NCI-H345 treated with DMSO at 0.1 percent for 48 hours (cell line): ENCODE results near the gene GLRX3.

Experiments
- DNase-seq: peaks from one replicate; lab custom pipeline; 2025; ENCODE audit not compliant: unreplicated experiment; lab: John Stamatoyannopoulos, UW

The GLRX3 gene

DNA sequence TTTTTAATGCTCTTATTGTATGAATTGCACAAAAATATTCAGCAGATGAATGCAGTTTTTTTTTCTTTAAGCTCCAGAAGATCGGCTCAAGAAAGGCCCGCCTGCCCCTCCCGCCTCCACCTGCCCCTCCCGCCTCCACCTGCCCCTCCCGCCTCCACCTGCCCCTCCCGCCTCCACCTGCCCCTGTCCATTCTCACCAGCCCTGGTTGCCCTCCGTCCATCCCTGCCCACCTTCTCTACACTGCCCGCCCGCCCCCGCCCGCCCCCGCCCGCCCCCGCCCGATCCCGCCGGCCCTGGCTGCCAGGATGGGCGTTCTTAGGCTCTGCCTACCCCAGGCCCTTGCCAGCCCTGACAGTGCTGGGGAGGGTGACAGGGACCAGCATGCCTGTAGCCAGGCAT, 67.4 kb downstream of the GLRX3 start:
- no peak for DNase-seq

DNA sequence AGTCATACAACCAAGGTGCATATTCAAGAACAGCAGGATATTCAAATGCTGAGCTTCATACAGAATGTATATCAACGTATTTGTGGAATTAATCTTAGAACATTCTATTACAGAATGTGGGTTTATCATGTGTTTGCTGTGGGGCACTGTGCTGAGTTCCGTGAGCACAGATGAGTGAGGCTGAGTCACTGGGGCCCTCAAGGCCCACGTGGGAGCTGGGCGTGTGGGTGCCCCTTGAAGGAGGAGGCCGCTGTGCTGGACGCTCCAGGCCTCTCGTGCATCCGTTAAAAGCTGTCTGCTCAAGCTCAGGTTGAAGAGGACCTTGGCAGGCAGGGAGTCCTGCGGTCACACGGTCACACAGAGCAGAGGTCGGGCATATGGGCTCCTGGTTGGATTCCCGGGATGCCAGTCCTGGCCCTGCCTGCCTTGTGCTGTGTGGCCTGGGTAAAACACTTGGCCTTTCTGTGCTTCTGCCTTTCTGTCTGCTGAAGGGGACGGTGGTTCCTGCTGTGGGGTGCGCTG, 70.1 kb downstream of the GLRX3 start:
- DNase-seq: no peak

DNA sequence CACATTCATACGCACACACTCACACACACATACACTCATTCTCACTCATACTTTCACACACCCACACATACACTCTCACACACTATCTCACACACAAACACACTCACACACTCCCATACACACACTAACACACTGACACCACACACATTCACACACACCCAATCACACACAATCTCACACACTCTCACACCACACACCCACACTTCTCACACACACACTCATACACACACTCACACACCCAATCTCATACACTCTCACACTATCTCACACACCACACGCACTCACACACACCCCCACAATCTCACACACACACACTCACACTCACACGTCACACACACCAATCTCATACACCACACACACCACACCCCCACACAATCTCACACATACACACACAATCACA, 71.0 kb downstream of the GLRX3 start:
- DNase-seq: no peak

DNA sequence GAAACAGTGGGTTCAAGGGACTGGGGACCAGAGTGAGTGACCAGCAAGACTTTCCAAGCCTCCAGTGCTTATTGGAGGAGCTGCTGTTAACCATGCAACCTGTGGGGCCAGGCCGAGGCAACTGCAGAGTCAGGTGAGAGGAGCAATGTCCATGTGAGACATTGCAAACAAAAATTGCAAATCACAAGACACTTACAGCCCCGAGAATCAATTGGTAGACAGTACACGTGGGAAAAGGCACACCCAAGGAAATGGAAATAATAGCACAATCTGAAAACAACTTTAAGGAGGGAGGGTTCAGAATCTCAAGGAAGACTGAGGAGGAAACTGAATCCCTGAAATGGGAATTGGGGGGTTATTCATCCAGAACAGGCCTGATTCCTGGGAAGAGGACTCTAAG, 72.6 kb downstream of the GLRX3 start:
- DNase-seq: no peak

DNA sequence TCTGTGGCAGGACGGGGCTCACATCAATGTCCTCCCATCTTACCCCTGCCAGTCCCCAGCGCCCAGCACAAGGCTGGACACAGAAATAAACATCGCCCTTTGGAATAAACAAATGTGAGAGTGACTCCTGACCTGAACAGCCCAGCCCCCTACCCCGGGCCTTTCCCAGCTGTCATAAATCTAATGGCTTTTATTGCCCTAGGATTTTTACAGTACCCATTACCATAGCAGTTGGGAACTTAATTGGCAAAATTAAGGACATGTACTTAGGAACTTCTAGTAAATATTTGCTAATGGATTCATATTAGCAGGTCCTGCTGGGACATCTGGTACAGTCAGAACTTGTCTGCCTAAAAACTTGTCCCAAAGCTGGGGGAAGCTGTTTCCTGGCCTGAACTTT, 76.6 kb downstream of the GLRX3 start:
- DNase-seq: no peak

DNA sequence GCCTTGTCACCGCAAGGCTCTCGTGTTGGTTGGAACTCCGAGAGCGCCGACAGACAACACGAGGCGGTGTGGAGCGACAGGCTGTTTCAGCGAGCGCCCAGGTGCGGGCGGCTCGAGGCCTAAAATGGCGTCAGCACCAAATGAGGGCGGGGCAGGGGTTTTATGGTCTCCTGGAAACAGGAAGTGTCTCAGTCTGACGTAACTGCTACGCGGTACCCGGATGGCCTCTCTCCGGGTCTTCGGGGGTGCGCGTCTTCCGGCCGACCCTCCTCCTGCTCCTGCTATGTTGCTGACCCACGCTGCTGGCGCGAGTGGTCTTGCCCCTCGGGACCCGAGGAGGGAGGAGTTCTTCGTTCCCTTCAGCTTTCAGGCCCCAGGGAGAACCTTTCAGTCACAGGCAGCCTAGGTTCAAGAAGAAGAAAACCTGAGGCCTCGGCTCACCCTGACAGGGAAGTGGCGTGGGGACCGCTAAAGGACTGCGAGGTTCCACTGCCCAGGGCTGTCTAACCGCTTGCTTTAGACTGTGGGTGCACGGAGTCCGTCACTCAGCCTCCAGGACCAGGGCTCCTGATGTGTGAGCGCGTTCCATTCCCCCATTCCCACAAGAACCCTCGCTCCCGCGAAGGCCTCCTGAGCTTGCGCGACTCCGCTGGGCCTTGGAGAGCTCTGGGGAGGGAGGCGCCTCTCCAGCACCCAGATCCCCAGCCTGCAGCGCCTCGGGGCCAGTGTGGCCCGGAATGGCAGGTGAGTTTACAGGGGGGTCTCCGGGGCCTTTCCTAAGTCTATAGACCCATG, 77.3 kb downstream of the GLRX3 start:
- DNase-seq: no peak

DNA sequence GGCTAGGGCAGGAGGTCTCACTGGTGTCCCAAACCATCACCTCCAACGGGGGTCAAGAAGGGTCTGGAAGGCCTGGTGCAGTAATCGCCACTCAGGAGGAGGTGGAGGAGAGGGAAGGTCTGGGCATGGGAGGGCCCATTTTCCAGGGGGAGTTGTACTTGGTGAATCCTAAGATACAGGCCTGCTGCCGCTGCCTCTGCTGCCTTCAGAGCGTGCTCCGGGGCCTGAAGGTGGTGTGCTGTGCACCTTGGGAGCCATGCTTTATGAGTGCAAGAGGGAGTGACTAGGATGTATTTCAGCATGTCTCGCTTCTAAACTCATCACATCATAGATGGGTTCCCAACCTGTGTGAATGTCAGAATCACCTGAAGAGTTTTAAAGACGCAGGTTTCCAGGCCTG, 78.2 kb downstream of the GLRX3 start:
- DNase-seq: no peak

DNA sequence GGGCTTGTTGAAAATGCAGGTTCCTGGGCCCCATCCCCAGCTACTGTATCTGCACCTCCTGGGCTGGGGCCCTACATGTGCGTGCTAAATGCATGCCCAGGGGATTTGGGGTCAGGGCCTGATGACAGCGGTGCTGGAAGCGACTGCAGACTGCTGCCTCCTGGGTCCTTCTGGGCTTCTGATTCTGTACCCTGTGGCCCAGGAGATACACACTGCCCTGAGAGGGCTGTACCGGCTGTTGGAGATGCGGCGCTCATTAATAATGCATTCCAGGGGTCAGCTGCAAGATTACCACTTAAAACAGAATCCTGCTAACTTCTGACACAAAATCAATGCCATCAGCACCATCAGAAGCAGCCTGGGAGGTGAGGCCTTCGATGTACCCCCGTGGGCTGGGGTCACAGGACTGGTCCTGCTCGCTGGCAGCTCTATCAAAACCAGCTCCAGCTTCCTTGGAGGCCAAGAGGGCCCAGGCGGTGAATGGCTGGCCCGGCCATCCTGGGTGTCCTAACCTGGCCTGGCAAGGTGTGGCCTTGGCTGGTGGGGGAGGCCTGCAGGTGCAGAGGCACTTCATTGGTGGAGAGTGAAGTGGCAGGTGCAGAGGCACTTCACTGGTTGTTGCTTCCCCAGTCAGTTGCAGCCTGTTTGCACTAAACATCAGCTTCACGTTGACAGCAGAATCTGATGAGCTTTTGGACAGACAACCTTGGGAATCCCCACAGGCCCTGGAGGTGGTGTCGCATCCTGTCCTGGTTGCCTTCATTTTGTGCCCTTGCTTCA, 79.2 kb downstream of the GLRX3 start:
- DNase-seq: no peak

DNA sequence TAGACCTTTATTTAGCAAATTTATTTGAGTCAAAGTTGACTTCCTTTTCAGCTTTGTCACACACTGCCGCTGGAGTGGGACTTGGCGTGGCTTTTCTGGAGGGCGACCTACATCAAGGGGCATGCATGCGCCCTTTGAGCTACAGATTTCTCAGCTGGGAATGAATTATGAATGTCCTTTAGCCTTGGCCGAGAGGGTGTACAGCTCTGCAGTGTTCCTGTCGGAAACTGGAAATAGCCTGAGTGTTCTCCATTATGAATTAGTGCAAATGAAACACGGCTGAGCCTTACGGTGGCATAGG, 79.7 kb downstream of the GLRX3 start:
- no peak for DNase-seq

DNA sequence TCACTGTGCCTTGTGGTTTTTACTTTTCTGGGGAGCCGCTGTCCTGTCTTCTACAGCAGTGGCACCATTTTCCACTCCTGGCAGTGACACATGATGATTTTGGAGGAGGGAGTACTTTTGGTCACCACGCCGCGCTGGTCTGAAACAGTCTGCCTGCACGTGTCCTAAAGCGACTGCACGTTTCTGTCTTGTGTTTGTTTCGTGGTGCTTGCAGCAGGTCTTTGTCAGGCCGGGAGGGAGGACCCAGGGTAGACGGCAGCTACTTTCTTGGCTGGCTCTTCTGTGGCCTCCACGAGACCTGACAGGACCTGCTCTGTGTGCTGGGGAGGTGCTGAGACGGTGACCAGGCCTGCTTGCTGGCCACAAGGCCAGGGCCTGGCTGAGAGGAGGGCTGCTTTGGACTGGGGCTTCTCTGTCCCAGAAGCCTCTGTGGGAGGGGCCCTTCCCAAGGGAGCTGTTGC, 82.0 kb downstream of the GLRX3 start:
- no peak for DNase-seq

DNA sequence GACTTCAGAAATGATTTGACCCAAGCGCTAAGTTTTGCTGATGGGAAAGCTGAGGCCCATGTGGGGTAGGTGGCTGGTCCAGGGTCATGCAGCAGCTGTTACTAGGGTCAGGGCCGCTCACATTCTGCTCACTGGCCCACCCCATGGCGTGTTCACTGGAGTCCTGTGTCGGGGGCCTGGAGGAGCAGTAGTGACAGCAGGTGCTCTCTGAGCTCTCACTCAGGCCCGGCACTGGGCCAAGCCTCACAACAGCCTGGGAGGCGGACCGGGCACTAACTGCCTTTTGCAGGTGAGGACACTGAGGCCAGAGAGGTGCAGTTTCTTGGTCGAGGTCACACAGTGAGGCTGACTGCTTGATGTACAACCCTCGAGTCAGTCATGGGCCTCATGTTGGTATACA, 82.7 kb downstream of the GLRX3 start:
- no peak for DNase-seq

DNA sequence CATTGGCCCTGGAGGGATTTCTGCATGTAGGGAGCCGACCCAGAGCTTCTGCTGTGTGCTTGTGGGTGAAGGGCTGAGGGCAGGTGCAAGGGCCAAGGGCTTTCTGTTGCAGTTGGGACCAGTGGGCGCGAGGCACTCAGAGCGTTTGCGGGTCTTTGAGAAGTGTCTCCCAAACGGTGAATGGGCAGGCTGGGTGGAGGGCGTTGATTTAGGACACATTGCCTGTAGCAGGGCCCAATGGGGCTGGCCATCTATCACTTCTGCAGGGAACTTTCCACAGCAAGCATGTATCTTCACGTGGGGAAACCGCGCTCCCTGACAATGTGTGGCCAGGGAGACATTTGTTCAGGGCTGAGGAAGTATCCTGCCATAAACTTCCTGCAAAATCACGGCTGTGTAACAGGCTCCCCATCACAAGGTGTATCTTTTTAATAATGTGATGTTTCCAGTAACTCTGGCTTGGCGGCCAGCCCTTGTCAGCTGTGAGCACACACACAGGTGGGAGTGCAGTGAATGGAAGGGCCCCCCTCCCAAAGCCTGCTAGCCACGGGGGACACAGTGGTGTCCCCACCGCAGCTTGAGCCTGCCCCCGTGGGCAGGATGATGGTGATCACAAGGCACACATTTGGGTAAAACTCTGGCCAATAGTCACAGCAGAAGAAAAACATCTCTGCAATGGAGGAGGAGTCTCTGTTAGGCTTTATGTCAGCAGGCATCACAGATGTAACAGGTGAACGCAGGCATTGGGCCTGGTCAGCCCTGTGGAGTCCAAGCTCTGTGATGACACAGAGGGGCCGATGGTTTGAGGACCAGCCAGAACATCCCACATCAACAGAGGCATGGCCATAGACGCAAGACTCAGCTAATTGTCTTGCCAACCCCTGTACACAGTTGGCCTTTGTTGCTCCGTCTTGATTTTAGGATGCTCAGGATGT, 84.3 kb downstream of the GLRX3 start:
- no peak for DNase-seq

DNA sequence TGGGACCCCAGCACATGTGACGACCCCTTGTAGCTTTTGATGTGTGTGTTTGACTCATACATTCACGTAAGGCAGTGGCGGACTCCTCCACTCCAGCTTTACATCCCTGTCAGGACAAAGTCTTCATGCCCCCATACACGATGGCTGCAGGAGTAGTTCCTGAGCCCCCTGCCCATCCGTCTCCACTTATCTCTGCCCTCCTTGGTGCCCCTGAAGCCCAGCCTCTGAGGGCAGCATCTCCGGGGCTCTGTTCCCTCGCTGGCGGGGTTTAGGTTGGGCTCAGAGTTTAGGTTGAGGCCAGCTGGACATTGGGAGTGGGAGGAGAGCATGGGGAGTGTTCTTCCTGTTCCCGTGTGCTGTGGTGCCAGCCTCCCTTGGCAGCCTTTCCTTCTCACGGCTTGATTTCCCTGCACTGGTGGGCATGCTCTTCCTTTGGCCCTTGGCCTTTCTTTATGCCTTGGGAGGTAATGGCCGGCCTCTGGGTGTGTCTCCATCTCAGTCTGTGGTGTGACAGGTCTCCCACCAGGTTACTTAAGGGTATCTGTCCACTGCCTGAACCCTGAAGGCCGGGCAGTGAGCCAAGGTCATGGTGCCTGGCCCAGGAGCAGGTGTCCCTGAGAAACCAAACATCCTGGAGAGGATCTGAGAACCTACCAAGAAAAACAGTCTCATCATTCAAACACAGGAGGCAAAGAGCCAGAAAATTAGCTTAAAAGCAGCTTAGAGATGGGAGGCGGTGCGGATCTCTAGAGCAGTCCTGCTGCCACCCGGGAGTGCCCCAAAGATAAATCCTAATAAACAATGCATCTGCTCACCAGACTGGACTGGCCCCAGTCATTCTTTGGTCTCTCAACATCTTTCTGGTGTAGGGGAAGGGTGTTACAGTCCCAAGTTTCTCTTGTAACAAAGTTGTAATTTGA, 85.5 kb downstream of the GLRX3 start:
- DNase-seq: no peak

DNA sequence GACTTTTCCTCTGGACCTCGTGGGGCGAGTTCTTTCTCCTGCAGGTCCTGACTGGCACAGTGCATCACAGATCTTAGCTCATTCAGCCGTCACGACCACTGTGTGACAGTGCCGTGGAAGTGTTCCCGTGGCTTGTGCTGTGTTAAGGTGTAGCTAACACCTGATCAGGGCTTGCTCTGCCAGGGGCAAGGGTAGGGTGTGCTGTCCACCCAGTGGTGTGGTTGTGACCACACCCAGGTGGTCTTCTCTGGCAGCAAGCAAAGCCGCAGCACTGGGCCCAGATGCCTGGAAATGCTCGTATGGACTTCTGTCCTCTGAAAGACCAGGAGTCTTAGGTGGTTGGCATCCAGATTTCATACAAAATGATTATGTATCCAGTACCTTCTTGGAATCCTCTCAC, 86.2 kb downstream of the GLRX3 start:
- DNase-seq: no peak

DNA sequence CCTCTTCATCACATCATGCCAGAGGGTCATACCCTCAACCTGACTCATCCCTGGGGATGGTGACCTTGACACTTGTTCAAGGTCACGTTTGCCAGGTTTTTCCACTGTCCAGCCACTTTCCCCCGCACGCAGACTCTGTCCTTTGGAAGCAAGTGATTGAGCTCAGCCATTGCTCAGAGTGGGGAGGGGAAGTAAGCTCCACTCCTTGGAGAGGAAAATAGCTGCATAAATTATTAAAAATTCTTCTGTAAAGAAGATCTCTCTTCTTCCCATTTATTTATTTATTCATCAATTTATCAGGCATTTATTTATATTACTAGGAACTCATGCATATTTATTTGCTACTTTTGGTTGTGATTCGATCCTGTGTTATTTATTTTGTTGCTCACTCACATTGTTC, 88.0 kb downstream of the GLRX3 start:
- no peak for DNase-seq

DNA sequence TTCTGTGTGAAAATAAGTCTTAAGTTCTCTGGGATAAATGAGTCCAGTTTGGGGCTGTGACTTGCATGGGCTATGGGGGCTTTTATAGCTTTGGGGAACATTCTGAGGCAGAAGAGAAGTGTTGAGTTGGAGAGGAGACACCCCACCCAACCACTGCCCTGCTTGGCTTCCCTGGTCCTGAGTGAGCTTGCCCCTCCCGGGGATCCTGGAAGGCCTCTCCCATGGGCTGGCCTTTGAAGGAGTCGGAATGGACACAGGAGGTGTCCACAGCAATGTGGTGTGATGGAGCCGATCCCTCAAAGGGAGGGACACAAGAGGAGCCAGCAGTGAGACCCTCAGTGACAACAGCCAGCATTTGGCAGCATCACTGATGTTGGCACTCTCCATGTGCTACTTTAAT, 89.8 kb downstream of the GLRX3 start:
- no peak for DNase-seq

DNA sequence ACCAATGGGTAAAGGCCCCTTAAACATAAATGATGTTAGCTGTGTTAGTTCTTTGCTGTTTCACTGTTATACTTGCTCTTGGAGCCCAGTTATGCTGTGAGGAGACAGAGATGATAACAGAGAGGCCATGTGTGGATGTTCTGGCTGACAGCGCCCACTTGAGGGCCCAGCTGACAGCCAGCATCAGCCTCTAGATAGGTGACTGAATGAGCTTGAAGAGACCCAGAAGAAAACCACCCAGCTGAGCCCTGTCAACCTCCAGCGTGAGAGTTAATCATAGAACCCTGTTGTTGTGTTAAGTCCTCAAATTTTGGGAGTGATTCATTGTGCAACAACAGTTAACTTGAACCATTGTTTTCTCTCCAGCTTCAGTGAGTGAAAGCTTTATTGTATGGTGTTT, 91.7 kb downstream of the GLRX3 start:
- no peak for DNase-seq
